Forelimb muscle (tissue), 1 donor: ENCODE measurements around the gene ACBD6. TPM values are rescaled to one million over a fixed set of nuclear protein-coding genes. Genes with fewer than 3 reads are reported as not detected.

Experiments
- DNase-seq: peaks from one replicate; pipeline ENCODE4 v3.0.0-alpha.2; 2013; ENCODE audit warnings: low read depth
- polyA plus RNA-seq: library from polyadenylated mRNA; unstranded; fragments of 120-200 nt; gene quantifications from one replicate; pipeline ENCODE4 v1.2.1, GENCODE V29; 2013; ENCODE audit not compliant: insufficient read length

The ACBD6 gene
- polyA plus RNA-seq, 1 donor: 44.2 TPM

GRCh38 chr1:180241716-180242544, 260.4 kb downstream of the ACBD6 start:
- DNase-seq: no peak

GRCh38 chr1:180239145-180240096, 263.0 kb downstream of the ACBD6 start:
- DNase-seq: no peak

- no peak for DNase-seq
Observed at GRCh38 chr1:180238675-180239074, 263.7 kb downstream of the ACBD6 start.

Other genes with a start within 250 kb of the ACBD6 start
- 0.09 TPM for gene OVAAL, start 56.4 kb upstream of the ACBD6 start, polyA plus RNA-seq
- 9.1 TPM for gene XPR1, start 129.4 kb upstream of the ACBD6 start, polyA plus RNA-seq